Activated CD4-positive, alpha-beta T cell treated with anti-CD3 and anti-CD28 coated beads, Interleukin-2, Interleukin-4, amounts not matched to agents 100 ng/mL and 50 ng/mL, durations not matched to agents 16 hours and 8 hours (primary cell): ENCODE data around the gene ABCC1.

ENCODE experiments used
- DNase-seq: peaks from one replicate; pipeline ENCODE4 v3.0.0-alpha.2; 2020; ENCODE audit warnings: low spot score

The ABCC1 gene

GRCh38 chr16:15993946-15994665 is 44.7 kb downstream of the ABCC1 start:
- no peak for DNase-seq

DNA sequence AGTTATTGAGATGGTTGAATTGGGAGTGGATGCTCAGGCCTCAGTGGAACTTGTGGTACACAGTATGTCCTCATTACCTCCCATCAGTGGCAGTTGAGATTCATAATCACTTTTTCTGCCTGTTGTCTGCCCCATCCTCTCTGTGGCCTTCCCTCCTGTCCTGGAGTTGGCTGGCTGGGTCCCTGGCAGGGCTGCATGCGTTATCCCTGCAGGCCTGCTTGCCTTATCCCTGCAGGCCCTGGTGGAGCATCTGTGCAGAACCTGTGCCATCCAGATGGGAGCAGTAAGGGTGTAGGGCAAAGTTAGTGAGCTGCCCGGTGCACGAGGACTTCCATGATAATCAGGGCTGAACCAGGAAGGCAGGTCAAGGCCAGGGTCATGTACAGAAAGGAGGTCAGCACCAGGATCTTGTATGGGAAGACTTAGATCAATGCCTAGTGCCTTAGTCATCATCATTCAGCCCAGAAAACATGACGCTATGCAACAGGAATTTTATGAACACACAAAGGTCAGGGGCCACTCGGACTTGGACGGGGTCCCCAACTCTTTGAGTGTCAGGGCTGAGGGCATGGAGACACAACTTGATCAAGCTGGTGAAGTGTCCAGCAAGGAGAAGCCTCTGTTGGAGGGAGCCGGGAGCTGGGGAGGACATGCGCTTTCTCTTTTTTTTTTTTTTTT is 47.2 kb downstream of the ABCC1 start:
- no peak for DNase-seq

DNA sequence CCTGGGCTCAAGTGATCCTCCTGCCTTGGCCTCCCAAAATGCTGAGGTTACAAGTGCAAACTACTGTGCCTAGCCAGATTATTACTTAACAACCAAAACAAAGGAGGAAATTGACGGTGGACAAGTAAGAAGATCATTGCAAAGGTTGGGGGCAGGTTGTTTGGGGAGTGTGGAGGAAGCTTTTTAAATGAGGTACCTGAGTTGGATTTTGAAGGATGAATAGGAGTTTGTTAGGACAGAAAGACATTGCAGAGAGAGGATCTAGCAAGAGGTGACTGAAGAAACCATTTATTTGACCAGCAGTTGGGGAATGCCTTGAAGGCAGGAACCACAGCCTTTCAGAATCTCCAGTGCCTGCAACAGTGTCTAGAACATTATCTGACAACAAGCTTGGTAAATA is 51.3 kb downstream of the ABCC1 start:
- DNase-seq: no peak

GRCh38 chr16:16001596-16002255 is 52.3 kb downstream of the ABCC1 start:
- no peak for DNase-seq

DNA sequence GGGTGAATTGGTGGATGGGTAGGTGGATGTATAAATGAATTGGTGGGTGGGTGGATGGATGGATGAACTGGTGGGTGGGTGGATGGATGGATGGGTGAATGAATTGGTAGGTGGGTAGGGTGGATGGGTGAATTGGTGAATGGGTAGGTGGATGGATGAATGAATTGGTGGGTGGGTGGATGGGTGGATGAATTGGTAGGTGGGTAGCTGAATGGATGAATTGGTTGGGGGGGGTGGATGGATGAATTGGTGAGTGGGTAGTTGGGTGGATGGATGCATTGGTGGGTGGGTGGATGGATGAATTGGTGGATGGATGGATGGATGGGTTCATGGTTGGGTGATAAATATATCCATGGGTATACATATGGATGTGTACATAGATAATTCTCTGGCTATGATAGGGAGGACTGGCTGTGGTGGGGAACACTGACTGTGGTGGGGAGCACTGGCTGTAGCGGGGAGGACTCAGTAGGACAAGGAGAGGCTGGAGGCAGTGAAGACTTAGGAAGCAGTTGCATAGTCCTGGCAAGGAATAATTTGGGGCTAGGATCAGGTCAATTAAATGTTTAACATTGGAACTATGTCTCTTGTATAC is 54.4 kb downstream of the ABCC1 start:
- no peak for DNase-seq

- no peak for DNase-seq
These were observed 54.9 kb downstream of the ABCC1 start for GRCh38 chr16:16004314-16004749.

DNA sequence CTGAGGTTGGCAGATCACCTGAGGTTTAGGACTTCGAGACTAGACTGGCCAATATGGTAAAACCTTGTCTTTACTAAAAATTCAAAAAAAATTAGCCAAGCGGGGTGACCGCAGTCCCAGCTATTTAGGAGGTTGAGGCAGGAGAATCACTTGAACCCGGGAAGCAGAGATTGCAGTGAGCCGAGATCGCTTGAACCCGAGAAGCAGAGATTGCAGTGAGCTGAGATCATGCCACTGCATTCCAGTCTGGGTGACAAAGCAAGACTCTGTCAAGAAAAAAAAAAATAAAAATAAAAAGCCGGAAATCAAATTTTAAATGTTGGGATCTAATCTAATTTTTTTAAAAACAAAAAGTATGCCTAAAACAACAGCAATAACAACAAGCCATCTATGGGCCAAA is 56.3 kb downstream of the ABCC1 start:
- DNase-seq: no peak

DNA sequence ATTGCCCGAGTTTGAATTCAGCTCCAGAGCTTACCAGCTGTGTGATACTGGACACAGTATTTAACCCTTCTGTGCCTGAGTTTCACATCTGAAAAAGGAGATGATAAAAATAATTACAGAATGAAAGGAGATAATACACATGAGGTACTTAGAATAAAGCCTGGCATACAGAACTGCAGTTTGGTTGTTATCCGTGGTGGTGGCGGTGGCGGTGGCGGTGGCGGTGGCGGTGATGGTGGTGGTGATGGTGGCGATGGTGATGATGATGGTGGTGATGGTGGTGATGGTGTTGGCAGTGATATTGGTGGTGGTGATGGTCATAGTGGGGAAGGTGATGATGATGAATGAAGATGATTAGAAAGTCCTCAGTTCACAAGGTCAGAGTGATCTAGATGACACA is 57.2 kb downstream of the ABCC1 start:
- no peak for DNase-seq

DNA sequence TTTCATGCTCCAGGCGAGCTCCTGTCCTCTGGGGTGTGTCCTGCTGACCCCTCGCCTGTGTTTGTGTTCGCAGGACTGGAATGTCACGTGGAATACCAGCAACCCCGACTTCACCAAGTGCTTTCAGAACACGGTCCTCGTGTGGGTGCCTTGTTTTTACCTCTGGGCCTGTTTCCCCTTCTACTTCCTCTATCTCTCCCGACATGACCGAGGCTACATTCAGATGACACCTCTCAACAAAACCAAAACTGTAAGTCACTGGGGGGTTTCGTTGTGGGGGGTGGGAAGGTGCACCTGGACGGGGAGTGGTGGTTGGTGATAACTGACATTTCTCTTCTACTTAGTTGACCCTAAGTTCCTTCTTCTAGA is 58.3 kb downstream of the ABCC1 start:
- no peak for DNase-seq

GRCh38 chr16:16008666-16009065 is 59.2 kb downstream of the ABCC1 start:
- no peak for DNase-seq

GRCh38 chr16:16009401-16009800 is 60.0 kb downstream of the ABCC1 start:
- DNase-seq: no peak

DNA sequence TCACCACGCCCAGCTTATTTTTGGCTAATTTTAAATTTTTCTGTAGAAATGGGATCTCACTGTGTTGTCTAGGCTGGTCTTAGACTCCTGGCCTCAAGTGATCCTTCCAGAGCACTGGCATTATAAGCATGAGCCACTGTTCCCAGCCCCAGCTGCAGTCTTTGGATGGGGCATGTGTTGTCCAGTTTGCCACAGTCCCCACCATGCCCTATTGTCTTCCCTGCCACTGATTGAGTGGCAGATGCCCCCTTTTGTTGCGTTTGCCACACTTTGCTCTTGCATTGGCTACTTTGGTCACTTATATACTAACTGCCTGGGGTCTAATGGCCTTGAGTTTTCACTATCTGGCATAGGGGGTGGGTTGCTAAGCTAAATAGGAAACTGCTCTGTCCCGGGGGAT is 60.8 kb downstream of the ABCC1 start:
- no peak for DNase-seq

DNA sequence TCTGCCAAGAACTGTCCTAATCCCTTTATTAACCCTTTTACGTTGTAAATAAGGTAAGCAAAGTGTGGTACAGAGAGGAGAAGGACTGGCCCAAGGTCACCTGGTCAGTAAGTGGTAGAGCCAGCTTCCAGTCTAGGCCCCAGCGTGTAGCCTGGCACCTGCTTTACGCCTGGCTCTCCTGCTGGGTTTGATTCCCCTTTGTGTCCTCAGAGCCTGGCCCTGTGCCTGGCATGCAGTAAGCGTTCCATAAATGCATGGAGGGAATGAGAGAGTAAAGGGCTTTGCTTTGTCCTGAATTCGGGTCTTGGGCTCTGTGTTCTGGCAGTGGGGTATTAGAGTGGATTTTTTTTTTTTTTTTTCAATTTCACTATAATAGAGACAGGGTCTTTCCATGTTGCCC is 62.7 kb downstream of the ABCC1 start:
- DNase-seq: no peak

GRCh38 chr16:16013812-16014211 is 64.4 kb downstream of the ABCC1 start:
- no peak for DNase-seq

GRCh38 chr16:16014329-16015224 is 65.2 kb downstream of the ABCC1 start:
- no peak for DNase-seq

- no peak for DNase-seq
These were observed 66.4 kb downstream of the ABCC1 start for GRCh38 chr16:16015849-16016248.

GRCh38 chr16:16016388-16016964 is 67.1 kb downstream of the ABCC1 start:
- DNase-seq: no peak

GRCh38 chr16:16017812-16018211 is 68.4 kb downstream of the ABCC1 start:
- no peak for DNase-seq

GRCh38 chr16:16018705-16019104 is 69.3 kb downstream of the ABCC1 start:
- DNase-seq: no peak

- no peak for DNase-seq
These were observed 70.1 kb downstream of the ABCC1 start for GRCh38 chr16:16019488-16019887.

- no peak for DNase-seq
These were observed 70.9 kb downstream of the ABCC1 start for GRCh38 chr16:16020291-16020690.

- DNase-seq: no peak
These were observed 71.6 kb downstream of the ABCC1 start for GRCh38 chr16:16021020-16021419.
